M059J (cell line): ENCODE results near the gene PLA1A. TPM values are rescaled to one million over a fixed set of nuclear protein-coding genes. Genes with fewer than 3 reads are reported as not detected.

Source experiments
- DNase-seq: peaks from one replicate; pipeline ENCODE4 v3.0.0-alpha.2; 2012; ENCODE audit warnings: low read depth
- total RNA-seq: library from RNA; depleted of rRNA; stranded (reverse); fragments of >200 nt; shearing (Covaris generic); gene quantifications from 2 replicates; pipeline ENCODE4 v1.2.3, GENCODE V29; 2014

PLA1A gene
- total RNA-seq, 1 experiment from 2014 or later = not detected

- no peak for DNase-seq
These were observed 39.4 kb downstream of the PLA1A start for GRCh38 chr3:119636891-119637611.

GRCh38 chr3:119637679-119638477, 40.2 kb downstream of the PLA1A start:
- DNase-seq = peak; percentile 98

- DNase-seq = peak; percentile 32
These were observed 42.0 kb downstream of the PLA1A start for GRCh38 chr3:119639494-119640350.

GRCh38 chr3:119641416-119641815, 43.7 kb downstream of the PLA1A start:
- no peak for DNase-seq

GRCh38 chr3:119642746-119643473, 45.2 kb downstream of the PLA1A start:
- peak; percentile 31 for DNase-seq

GRCh38 chr3:119643528-119643927, 45.8 kb downstream of the PLA1A start:
- peak; percentile 90 for DNase-seq

GRCh38 chr3:119644481-119644880, 46.8 kb downstream of the PLA1A start:
- DNase-seq = no peak

- DNase-seq = no peak
These were observed 48.1 kb downstream of the PLA1A start for GRCh38 chr3:119645813-119646212.

- no peak for DNase-seq
These were observed 49.5 kb downstream of the PLA1A start for GRCh38 chr3:119647171-119647570.

GRCh38 chr3:119647843-119648575, 50.3 kb downstream of the PLA1A start:
- DNase-seq = no peak

GRCh38 chr3:119649761-119650160, 52.1 kb downstream of the PLA1A start:
- DNase-seq = no peak

- DNase-seq = no peak
These were observed 54.8 kb downstream of the PLA1A start for GRCh38 chr3:119652306-119653033.

- DNase-seq = no peak
These were observed 56.2 kb downstream of the PLA1A start for GRCh38 chr3:119653876-119654275.

- DNase-seq = no peak
These were observed 60.4 kb downstream of the PLA1A start for GRCh38 chr3:119657887-119658702.

- DNase-seq = no peak
These were observed 61.3 kb downstream of the PLA1A start for GRCh38 chr3:119658994-119659393.

- DNase-seq = no peak
These were observed 62.1 kb downstream of the PLA1A start for GRCh38 chr3:119659606-119660291.

GRCh38 chr3:119660474-119661440, 63.1 kb downstream of the PLA1A start, which contains the start of gene POPDC2:
POPDC2 (minus strand) TSS chr3:119660589; CDS start chr3:119660423, 166 bp downstream.
- DNase-seq = no peak
